GM23338 (cell line): ENCODE results near the gene SLC29A4.

ENCODE experiments used
- CTCF ChIP-seq, 2 experiments: fragments of 200-600 bp in 1 of 2; sonication (generic) in 1 of 2; conservative IDR thresholded peaks; 2 replicates each; pipeline versions ENCODE4 v1.5.1 to v1.6.1; 2016 to 2017; ENCODE audit warnings: antibody characterized with exemption in 2 of 2, low read depth in 2 of 2, mild to moderate bottlenecking in 2 of 2, moderate library complexity in 1 of 2
- EZH2 ChIP-seq: fragments of 200-600 bp; sonication (generic); IDR thresholded peaks from one replicate; pipeline ENCODE4 v1.8.0; 2017; ENCODE audit warnings: antibody characterized with exemption, mild to moderate bottlenecking, low read depth; ENCODE audit not compliant: unreplicated experiment
- POLR2AphosphoS5 ChIP-seq: IDR thresholded peaks from 2 replicates; pipeline ENCODE4 v1.6.1; 2016; ENCODE audit warnings: antibody characterized with exemption, low read depth

GRCh38 chr7:5320802-5321396 is 38.2 kb downstream of the SLC29A4 start:
- TF ChIP-seq EZH2 (no peak), CTCF (conservative IDR thresholded peaks at IDR 0.05; ENCODE audit: low read depth in 2 of 2) (no peak), POLR2AphosphoS5 (no peak)
